ENCODE data around the gene OTUB2.
"Not testable (repeated sequence)": the region's sequence is repeated elsewhere in the genome, so short reads cannot be mapped to it uniquely, and the experiment has no call there.

Gene OTUB2

GRCh38 chr14:94054936-94055335 lies 28.8 kb downstream of the OTUB2 start:
- no peak for DNase-seq

- no peak for DNase-seq
These were observed 30.6 kb downstream of the OTUB2 start for GRCh38 chr14:94056579-94057308.

GRCh38 chr14:94058128-94058673 lies 32.1 kb downstream of the OTUB2 start:
- DNase-seq: no peak

- DNase-seq: no peak
These were observed 32.6 kb downstream of the OTUB2 start for GRCh38 chr14:94058674-94059138.

GRCh38 chr14:94059998-94060397 lies 33.9 kb downstream of the OTUB2 start:
- no peak for DNase-seq

GRCh38 chr14:94062344-94062940 lies 36.3 kb downstream of the OTUB2 start:
- no peak for DNase-seq

- peak in 1 of 58 donors; percentile 32 for DNase-seq
These were observed 40.0 kb downstream of the OTUB2 start for GRCh38 chr14:94066089-94066676.

GRCh38 chr14:94072076-94072475 lies 45.9 kb downstream of the OTUB2 start:
- not testable (repeated sequence) for DNase-seq

- no peak for DNase-seq
These were observed 48.4 kb downstream of the OTUB2 start for GRCh38 chr14:94074534-94074933.

- no peak for DNase-seq
These were observed 48.9 kb downstream of the OTUB2 start for GRCh38 chr14:94075008-94075407.

GRCh38 chr14:94077111-94077821 lies 51.1 kb downstream of the OTUB2 start:
- DNase-seq: no peak

GRCh38 chr14:94077823-94078222 lies 51.7 kb downstream of the OTUB2 start:
- no peak for DNase-seq

GRCh38 chr14:94079891-94080620 lies 53.9 kb downstream of the OTUB2 start:
- DNase-seq: no peak

GRCh38 chr14:94080621-94081385 lies 54.7 kb downstream of the OTUB2 start, which contains the start of the genes DDX24 and IFI27L1:
Gene DDX24 (minus strand): TSS chr14:94081202. CDS start chr14:94079742, 1,460 bp downstream.
Gene IFI27L1 (plus strand): TSS chr14:94081310. CDS start chr14:94096938, 15,628 bp downstream.
- DNase-seq: peak; percentile 38 to 97 (median 90)

GRCh38 chr14:94081386-94081820 lies 55.3 kb downstream of the OTUB2 start:
- DNase-seq: no peak

- no peak for DNase-seq
These were observed 61.8 kb downstream of the OTUB2 start for GRCh38 chr14:94087891-94088290.

GRCh38 chr14:94088516-94088915 lies 62.4 kb downstream of the OTUB2 start:
- DNase-seq: no peak

GRCh38 chr14:94089479-94089878 lies 63.3 kb downstream of the OTUB2 start:
- DNase-seq: no peak

- no peak for DNase-seq
These were observed 67.3 kb downstream of the OTUB2 start for GRCh38 chr14:94093418-94093817.

GRCh38 chr14:94097091-94097490 lies 71.0 kb downstream of the OTUB2 start:
- DNase-seq: no peak

Data from anterior cingulate cortex (tissue), 58 donors.